ENCODE data around the gene G6PC3. TPM values are rescaled to one million over a fixed set of nuclear protein-coding genes. Genes with fewer than 3 reads are reported as not detected.

Gene G6PC3
- 6.2 and 13.7 TPM in 2 replicates for total RNA-seq

GRCh38 chr17:44070455-44071197 lies at the start of gene G6PC3:
Gene G6PC3, plus strand, starts transcription at chr17:44070735. Its CDS starts 231 bp downstream, at chr17:44070966.

GRCh38 chr17:44066204-44066930 lies 4.2 kb upstream of the G6PC3 start, which contains the start of gene LSM12:
Gene LSM12, minus strand, starts transcription at chr17:44066671. Its CDS starts 84 bp downstream, at chr17:44066587.

GRCh38 chr17:44123356-44124117 lies 53.0 kb downstream of the G6PC3 start, which contains the start of gene HDAC5:
Gene HDAC5, minus strand, starts transcription at chr17:44123641. Its CDS starts 6,126 bp downstream, at chr17:44117515.

Other genes with a start within 250 kb of the G6PC3 start
- gene MPP3, start 237.6 kb upstream of the G6PC3 start, total RNA-seq: 8.2 and 10.0 TPM in 2 replicates
- not detected in 2 replicates for gene CD300LG, start 223.6 kb upstream of the G6PC3 start, total RNA-seq
- 0.21 and 0.96 TPM in 2 replicates for gene MPP2, start 163.2 kb upstream of the G6PC3 start, total RNA-seq
- not detected in 2 replicates for gene PPY, start 128.3 kb upstream of the G6PC3 start, total RNA-seq
- gene PYY, start 116.8 kb upstream of the G6PC3 start, total RNA-seq: 2.1 TPM in 1 of 2 replicates, not detected in the other
- 31.1 and 33.7 TPM in 2 replicates for gene NAGS, start 66.1 kb upstream of the G6PC3 start, total RNA-seq
- 75.9 and 104 TPM in 2 replicates for gene TMEM101, start 55.8 kb upstream of the G6PC3 start, total RNA-seq
- 32.5 and 33.7 TPM in 2 replicates for gene LSM12, start 4.1 kb upstream of the G6PC3 start, total RNA-seq
- 28.4 and 39.4 TPM in 2 replicates for gene HDAC5, start 52.9 kb downstream of the G6PC3 start, total RNA-seq
- gene HROB, start 71.2 kb downstream of the G6PC3 start, total RNA-seq: 0.43 and 0.48 TPM in 2 replicates
- gene ASB16, start 100.0 kb downstream of the G6PC3 start, total RNA-seq: not detected in 2 replicates
- gene TMUB2, start 116.2 kb downstream of the G6PC3 start, total RNA-seq: 16.8 and 21.4 TPM in 2 replicates
- gene ATXN7L3, start 129.1 kb downstream of the G6PC3 start, total RNA-seq: 33.0 and 46.9 TPM in 2 replicates
- gene UBTF, start 148.9 kb downstream of the G6PC3 start, total RNA-seq: 22.2 and 28.6 TPM in 2 replicates
- gene SLC4A1, start 197.4 kb downstream of the G6PC3 start, total RNA-seq: not detected in 2 replicates
- gene RUNDC3A, start 237.9 kb downstream of the G6PC3 start, total RNA-seq: 0.21 and 0.96 TPM in 2 replicates